IMR-90 (cell line): ENCODE measurements around the gene C3orf22. TPM values are rescaled to one million over a fixed set of nuclear protein-coding genes. Genes with fewer than 3 reads are reported as not detected.

ENCODE experiments used
- ATAC-seq: fragments of 200-7000 bp; cut with Tn5 transposase; 2 replicates; pipeline ENCODE4 v1.9.1; 2020; ENCODE audit warnings: low read depth, mild to moderate bottlenecking, moderate library complexity
- BruUV-seq: library from RNA; stranded (reverse); fragments of 400-500 nt; replicated peaks from 2 replicates; lab custom pipeline; 2021; lab: Mats Ljungman, UMichigan
- CTCF ChIA-PET: fragments of 300-600 bp; formaldehyde crosslinking; extraction: SDS; loops from one replicate; lab custom pipeline; 2021; ENCODE audit warnings: antibody characterized with exemption; lab: Yijun Ruan, JAX
- POLR2A ChIA-PET: fragments of 300-600 bp; sonication (Branson Sonifier 250); formaldehyde crosslinking; loops from one replicate; lab custom pipeline; 2022; ENCODE audit warnings: antibody characterized with exemption; ENCODE audit not compliant: unreplicated experiment; lab: Charles Lee
- DNase-seq: peaks from one replicate; pipeline ENCODE4 v3.0.0; 2013
- H2AFZ ChIP-seq: replicated peaks from 2 replicates; pipeline ENCODE3; 2013; ENCODE audit warnings: low read length, mild to moderate bottlenecking; ENCODE audit not compliant: poor library complexity
- H2AK5ac ChIP-seq: 2 replicates; pipeline ENCODE4 v1.6.1; 2013; ENCODE audit warnings: low read depth, low read length, inconsistent platforms
- H2AK9ac ChIP-seq: replicated peaks from 2 replicates; pipeline ENCODE3; 2013; ENCODE audit warnings: mild to moderate bottlenecking, low read depth, low read length, moderate library complexity; ENCODE audit not compliant: poor library complexity
- H2BK120ac ChIP-seq: 2 replicates; pipeline ENCODE4 v1.6.1; 2013; ENCODE audit warnings: low read depth, low read length, inconsistent platforms
- H2BK15ac ChIP-seq: 3 replicates; pipeline ENCODE4 v1.6.1; 2013; ENCODE audit warnings: low read depth, low read length, inconsistent platforms
- H2BK20ac ChIP-seq: 2 replicates; pipeline ENCODE4 v1.6.1; 2013; ENCODE audit warnings: low read depth, mild to moderate bottlenecking, inconsistent platforms, low read length, moderate library complexity
- H2BK5ac ChIP-seq: 2 replicates; pipeline ENCODE4 v1.6.1; 2013; ENCODE audit warnings: mild to moderate bottlenecking, low read depth, low read length, inconsistent platforms; ENCODE audit not compliant: poor library complexity, severe bottlenecking
- H3K14ac ChIP-seq: replicated peaks from 2 replicates; pipeline ENCODE4 v1.6.1; 2013; ENCODE audit warnings: low read depth, low read length, inconsistent platforms
- H3K18ac ChIP-seq: 2 replicates; pipeline ENCODE4 v1.6.1; 2013; ENCODE audit warnings: low read depth, low read length, control low read depth
- H3K23ac ChIP-seq: 2 replicates; pipeline ENCODE4 v1.6.1; 2013; ENCODE audit warnings: low read depth, low read length, inconsistent platforms
- H3K27ac ChIP-seq: 2 replicates; pipeline ENCODE4 v1.5.1; 2013; ENCODE audit warnings: mild to moderate bottlenecking, control low read depth, low read length; ENCODE audit not compliant: insufficient read depth
- H3K27me3 ChIP-seq: 2 replicates; pipeline ENCODE4 v1.6.1; 2013; ENCODE audit warnings: low read length; ENCODE audit not compliant: control insufficient read depth, insufficient read depth
- H3K36me3 ChIP-seq: 2 replicates; pipeline ENCODE4 v1.6.1; 2013; ENCODE audit warnings: low read length, mixed read lengths; ENCODE audit not compliant: control insufficient read depth, insufficient read depth
- H3K4ac ChIP-seq: 2 replicates; pipeline ENCODE4 v1.6.1; 2013; ENCODE audit warnings: low read depth, low read length, inconsistent platforms
- H3K4me1 ChIP-seq: 2 replicates; pipeline ENCODE4 v1.6.1; 2013; ENCODE audit warnings: low read length, mixed read lengths; ENCODE audit not compliant: control insufficient read depth, insufficient read depth
- H3K4me2 ChIP-seq: 2 replicates; pipeline ENCODE4 v1.6.1; 2013; ENCODE audit warnings: low read depth, mild to moderate bottlenecking, control low read depth, low read length, moderate library complexity
- H3K4me3 ChIP-seq: 2 replicates; pipeline ENCODE4 v1.5.1; 2013; ENCODE audit warnings: low read depth, mild to moderate bottlenecking, control low read depth, low read length, moderate library complexity; ENCODE audit not compliant: insufficient read depth
- H3K56ac ChIP-seq: 2 replicates; pipeline ENCODE4 v1.6.1; 2013; ENCODE audit warnings: low read length, inconsistent platforms; ENCODE audit not compliant: insufficient read depth; ENCODE audit errors: extremely low read depth
- H3K79me1 ChIP-seq, 2 experiments: 2 replicates each; pipeline ENCODE4 v1.6.1; 2013; ENCODE audit warnings: low read length in 2 of 2, inconsistent platforms in 1 of 2, low read depth in 1 of 2
- H3K9ac ChIP-seq: 2 replicates; pipeline ENCODE4 v1.6.1; 2013; ENCODE audit warnings: low read depth, low read length, control low read depth
- H3K9me1 ChIP-seq: 2 replicates; pipeline ENCODE4 v1.6.1; 2013; ENCODE audit warnings: low read length, inconsistent platforms; ENCODE audit not compliant: insufficient read depth
- H3K9me3 ChIP-seq: 2 replicates; pipeline ENCODE4 v1.6.1; 2013; ENCODE audit warnings: low read length; ENCODE audit not compliant: control insufficient read depth, insufficient read depth
- H4K20me1 ChIP-seq: 2 replicates; pipeline ENCODE4 v1.6.1; 2013; ENCODE audit warnings: low read length, inconsistent platforms; ENCODE audit not compliant: insufficient read depth
- H4K5ac ChIP-seq: 2 replicates; pipeline ENCODE4 v1.6.1; 2013; ENCODE audit warnings: mild to moderate bottlenecking, low read depth, low read length, control low read depth
- H4K8ac ChIP-seq, 2 experiments: 2 replicates each; pipeline ENCODE4 v1.6.1; 2013; ENCODE audit warnings: low read depth in 2 of 2, low read length in 2 of 2, control low read depth in 1 of 2, inconsistent platforms in 1 of 2
- H4K91ac ChIP-seq: 2 replicates; pipeline ENCODE4 v1.6.1; 2013; ENCODE audit warnings: low read depth, low read length, inconsistent platforms; ENCODE audit not compliant: insufficient read depth
- ELK1 ChIP-seq: fragments of 150-350 bp; IDR thresholded peaks from 2 replicates; pipeline ENCODE4 v1.6.1; 2016; ENCODE audit warnings: low read depth, mild to moderate bottlenecking, low read length, moderate library complexity, borderline replicate concordance
- MAZ ChIP-seq: IDR thresholded peaks from 2 replicates; pipeline ENCODE4 v1.6.1; 2012; ENCODE audit warnings: low read depth, mild to moderate bottlenecking, low read length, improper control_type of control experiment, moderate library complexity, borderline replicate concordance
- NFE2L2 ChIP-seq: fragments of 150-350 bp; IDR thresholded peaks from 2 replicates; pipeline ENCODE4 v1.6.1; 2016; ENCODE audit warnings: low read depth, mild to moderate bottlenecking, low read length
- RCOR1 ChIP-seq: IDR thresholded peaks from 2 replicates; pipeline ENCODE4 v1.6.1; 2012; ENCODE audit warnings: mild to moderate bottlenecking, low read length, improper control_type of control experiment; ENCODE audit not compliant: insufficient replicate concordance
- USF2 ChIP-seq: fragments of 150-350 bp; IDR thresholded peaks from 2 replicates; pipeline ENCODE4 v1.6.1; 2017; ENCODE audit warnings: mild to moderate bottlenecking, antibody characterized with exemption, low read length, low read depth
- WGBS, 2 experiments: methylation state at CpG; one replicate each; pipeline versions ENCODE4 v1.1.5 to v1.1.7; 2013; ENCODE audit warnings: missing lambda C conversion rate in 2 of 2; ENCODE audit not compliant: insufficient read length in 1 of 2; ENCODE audit errors: extremely low coverage in 2 of 2; 5-methylcytosine and 5-hydroxymethylcytosine counted together
- dilution Hi-C: fragments of 300-500 bp; cut with HindIII; formaldehyde crosslinking; loops from one replicate; pipeline ENCODE4 v1.14.3; 2018; ENCODE audit warnings: low sequenced_read_pairs; ENCODE audit not compliant: unreplicated experiment
- in situ Hi-C: fragments of 300-500 bp; cut with MboI; formaldehyde crosslinking; loops from 3 replicates; pipeline ENCODE4 v1.14.3; 2019; ENCODE audit warnings: low sequenced_read_pairs, inconsistent platforms, mixed read lengths
- intact Hi-C: fragments of 100-400 bp; cut with micrococcal nuclease; formaldehyde crosslinking; loops from 2 replicates; pipeline ENCODE4 v1.10.0; 2022
- polyA plus RNA-seq, 3 experiments: library from polyadenylated mRNA; depleted of rRNA; stranded (reverse); fragments of >200 nt; gene quantifications; 2 replicates each; pipeline ENCODE4 v1.2.3, GENCODE V29; 2012; ENCODE audit warnings: low replicate concordance in 1 of 3
- total RNA-seq: library from RNA; depleted of rRNA; stranded (reverse); fragments of >200 nt; gene quantifications from 2 replicates; pipeline ENCODE4 v1.2.3, GENCODE V29; 2012

C3orf22 gene
- total and polyA plus RNA-seq, 2 of the 4 experiments (the other 2 are of a cell fraction), result not detected

- Histone ChIP-seq H3K36me3 (no peaks in the 10 kb centered on the region), H3K9ac (no peak overlapping the region), H4K91ac (no peak overlapping the region), H2BK120ac (no peak overlapping the region), H3K23ac (no peak overlapping the region), H2BK20ac (no peak overlapping the region), H3K56ac (no peak overlapping the region), H3K4me2 (no peak overlapping the region), H3K14ac (no peak overlapping the region), H3K4me3 (no peak overlapping the region), H3K27ac (no peak overlapping the region), H2BK15ac (no peak overlapping the region), H2AK5ac (no peak overlapping the region), H3K9me1 (no peaks in the 10 kb centered on the region), H2AK9ac (no peak overlapping the region), H3K18ac (no peak overlapping the region), H2BK5ac (no peak overlapping the region), H3K27me3 (peaks cover 33% of the 10 kb centered on the region), H4K5ac (no peak overlapping the region), H4K20me1 (no peaks in the 10 kb centered on the region), H2AFZ (no peak overlapping the region), H3K79me1 (no peaks in the 10 kb centered on the region), H3K9me3 (no peaks in the 10 kb centered on the region), H3K4me1 (no peaks in the 10 kb centered on the region), H3K4ac (no peak overlapping the region), H4K8ac (no peak overlapping the region)
- ATAC-seq, result no peak
- in situ Hi-C loops (no loop called here), dilution Hi-C loops (no loop called here), intact Hi-C loops (no loop called here)
- no peak for TF ChIP-seq NFE2L2
- no peak for TF ChIP-seq ELK1
- no peak for TF ChIP-seq RCOR1
- TF ChIP-seq MAZ, result no peak
- no peak for TF ChIP-seq USF2
- POLR2A ChIA-PET, result no interaction called here
- no TSS peak for BruUV-seq
- CTCF ChIA-PET, result interaction anchor here (0.9 kb wide), 1 partner anchor 12 kb away, joined by 3 read pairs; no protein-coding TSS in a partner anchor
- no CpG with 5 or more reads among the region's 2 CpGs for WGBS, 2 experiments
- DNase-seq, result no peak
Measured at GRCh38 chr3:126581569-126581968, 22.8 kb upstream of the C3orf22 start.
